ENCODE data around the gene KRTAP10-8. TPM values are rescaled to one million over a fixed set of nuclear protein-coding genes. Genes with fewer than 3 reads are reported as not detected.

KRTAP10-8 gene
- total and polyA plus RNA-seq, 8 donors: not detected

DNA sequence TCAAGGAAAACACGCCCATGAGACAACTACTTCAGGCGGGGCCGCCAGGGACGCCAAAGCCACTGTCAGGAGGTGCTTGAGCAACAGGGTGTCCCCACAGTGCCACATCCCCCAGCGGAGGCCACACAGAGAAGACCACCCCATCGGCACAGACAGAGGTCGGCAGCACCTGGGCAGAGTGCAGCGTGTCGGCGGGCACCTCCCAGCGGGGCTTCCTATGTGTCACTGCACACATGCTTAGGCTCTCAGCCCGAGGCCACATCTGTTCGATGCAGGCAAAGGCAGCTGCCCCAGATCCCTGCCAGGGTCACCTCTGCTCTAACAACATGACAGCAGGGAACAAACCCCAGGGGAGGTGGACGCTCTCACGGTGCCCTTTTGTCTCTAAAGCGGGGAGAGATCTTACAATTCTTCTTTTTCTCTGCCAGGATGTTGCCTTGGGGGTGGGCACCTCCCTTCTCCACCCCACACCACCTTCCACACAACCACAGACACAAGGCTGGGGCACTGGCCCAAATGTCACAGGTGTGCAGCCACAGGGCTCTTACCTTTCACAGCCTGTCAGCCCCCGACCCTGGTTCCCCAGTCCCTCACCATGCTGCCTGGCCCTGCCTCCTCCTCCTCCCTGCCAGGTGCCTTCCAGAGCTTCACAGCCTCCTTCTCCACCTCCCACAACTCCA, 4.2 kb downstream of the KRTAP10-8 start:
- no peak for DNase-seq
- no peaks in the 10 kb centered on the region for H3K36me3 ChIP-seq

DNA sequence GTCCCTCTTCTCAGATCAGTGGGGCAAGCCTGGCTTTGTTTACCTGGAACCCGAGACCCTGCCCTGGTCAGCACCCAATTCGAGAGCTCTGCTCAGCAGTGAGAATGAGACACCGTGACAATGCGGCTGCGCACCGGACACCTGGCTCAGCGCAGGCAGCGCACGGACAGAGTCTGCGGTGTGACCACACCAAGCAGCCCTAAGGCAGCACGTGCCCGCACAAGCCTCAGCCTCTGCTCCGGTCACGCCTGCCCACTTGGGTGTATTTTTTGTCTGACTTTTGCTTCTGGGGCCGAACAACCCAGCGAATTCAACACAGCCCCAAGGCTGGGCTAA, 4.7 kb downstream of the KRTAP10-8 start:
- DNase-seq: no peak
- Histone ChIP-seq H3K27me3 (peaks cover 0 to 46% (median 0%) of the 10 kb centered on the region in 3 donors), H3K36me3 (no peaks in the 10 kb centered on the region), H3K27ac (no peak overlapping the region), H3K9me3 (peaks cover 0 to 11% (median 6%) of the 10 kb centered on the region in 4 donors), H3K4me3 (no peak overlapping the region), H3K4me1 (no peaks in the 10 kb centered on the region)
- 70 to 83% (median 78%) methylated on average over 8 to 16 of the region's 16 CpGs for WGBS, 5 donors
- TF ChIP-seq CTCF (IDR thresholded peaks at IDR 0.05) (no peak), POLR2AphosphoS5 (IDR thresholded peaks at IDR 0.05) (no peak), POLR2A (IDR thresholded peaks at IDR 0.05) (no peak), EP300 (IDR thresholded peaks at IDR 0.05) (no peak)
- intact Hi-C loops (cut with DNase I; ENCODE audit: low total_unique reads): no loop called here

More for the DNA sequence above, 4.2 kb downstream of the KRTAP10-8 start:
- intact Hi-C loops (cut with DNase I; ENCODE audit: low total_unique reads): no loop called here
- WGBS, 5 donors: 71 to 83% (median 82%) methylated on average over 15 to 17 of the region's 17 CpGs
- Histone ChIP-seq H3K9me3 (peaks cover 0 to 15% (median 10%) of the 10 kb centered on the region in 4 donors), H3K4me1 (no peaks in the 10 kb centered on the region), H3K27me3 (peaks cover 0 to 49% (median 0%) of the 10 kb centered on the region in 3 donors), H3K27ac (no peak overlapping the region), H3K4me3 (no peak overlapping the region)
- TF ChIP-seq POLR2AphosphoS5 (IDR thresholded peaks at IDR 0.05) (no peak), POLR2A (IDR thresholded peaks at IDR 0.05) (no peak), EP300 (IDR thresholded peaks at IDR 0.05) (no peak), CTCF (IDR thresholded peaks at IDR 0.05) (no peak)

DNA sequence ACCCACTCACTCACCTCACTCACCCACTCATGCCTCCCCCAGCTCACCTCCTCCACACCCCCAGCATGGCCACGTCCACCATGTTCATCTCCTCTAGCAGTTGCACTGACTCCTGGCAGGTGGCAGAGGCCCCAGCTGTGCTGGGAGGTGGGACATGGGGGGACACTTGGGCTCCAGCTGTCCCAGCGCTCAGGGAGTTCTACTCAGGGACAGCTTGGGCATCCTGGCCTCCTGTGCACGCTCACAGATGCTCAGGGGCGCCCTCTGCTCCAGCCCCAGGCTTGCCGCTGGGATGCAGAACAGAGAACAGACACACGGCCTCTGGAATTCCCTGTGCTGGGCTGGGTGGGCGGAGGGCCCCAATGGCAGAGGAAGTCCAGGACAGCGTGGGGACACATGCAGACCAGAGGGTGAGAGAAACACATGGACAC, 5.2 kb downstream of the KRTAP10-8 start:
- Histone ChIP-seq H3K4me3 (no peak overlapping the region), H3K27ac (no peak overlapping the region), H3K9me3 (peaks cover 0 to 6% (median 2%) of the 10 kb centered on the region in 4 donors), H3K4me1 (no peaks in the 10 kb centered on the region), H3K36me3 (no peaks in the 10 kb centered on the region), H3K27me3 (peaks cover 0 to 40% (median 0%) of the 10 kb centered on the region in 3 donors)
- 50 to 70% (median 61%) methylated on average over 4 to 8 of the region's 8 CpGs for WGBS, 5 donors
- intact Hi-C loops (cut with DNase I; ENCODE audit: low total_unique reads): no loop called here
- no peak for TF ChIP-seq CTCF (IDR thresholded peaks at IDR 0.05)
- TF ChIP-seq EP300 (IDR thresholded peaks at IDR 0.05): no peak
- TF ChIP-seq POLR2AphosphoS5 (IDR thresholded peaks at IDR 0.05): no peak
- no peak for TF ChIP-seq POLR2A (IDR thresholded peaks at IDR 0.05)
- DNase-seq: no peak

GRCh38 chr21:44618504-44618903, 6.6 kb downstream of the KRTAP10-8 start:
- H3K9me3 ChIP-seq: peaks cover 0 to 21% (median 12%) of the 10 kb centered on the region in 4 donors
- H3K27me3 ChIP-seq: peaks cover 0 to 26% (median 0%) of the 10 kb centered on the region in 3 donors
- WGBS, 5 donors: 10 to 24% (median 16%) methylated on average over 4 of the region's 4 CpGs
- DNase-seq: peak in 1 of 2 donors; percentile 43
- H3K27ac ChIP-seq: peak overlapping the region in 2 of 5 donors; percentile 2 to 47
- no peaks in the 10 kb centered on the region for H3K36me3 ChIP-seq
- H3K4me1 ChIP-seq: no peaks in the 10 kb centered on the region
- H3K4me3 ChIP-seq: no peak overlapping the region
- peak in 4 of 7 experiments; percentile 8 to 19 (median 15) for TF ChIP-seq CTCF (IDR thresholded peaks at IDR 0.05)
- TF ChIP-seq EP300 (IDR thresholded peaks at IDR 0.05): no peak
- intact Hi-C loops (cut with DNase I; ENCODE audit: low total_unique reads): no loop called here
